Progenitor cell of endocrine pancreas (in vitro differentiated cells): Measurements from ENCODE around the gene HACD2. TPM values are rescaled to one million over a fixed set of nuclear protein-coding genes. Genes with fewer than 3 reads are reported as not detected.

Source experiments
- DNase-seq: peaks from one replicate; pipeline ENCODE4 v3.0.0; 2021; ENCODE audit warnings: low spot score; ENCODE audit not compliant: unreplicated experiment
- H3K27ac Mint-ChIP-seq: 2 replicates; pipeline ENCODE4 v1.8.0; 2021; ENCODE audit warnings: mild to moderate bottlenecking, moderate library complexity, mixed read lengths
- H3K27me3 Mint-ChIP-seq: 2 replicates; pipeline ENCODE4 v1.8.0; 2021; ENCODE audit warnings: mixed read lengths
- H3K36me3 Mint-ChIP-seq: 2 replicates; pipeline ENCODE4 v1.8.0; 2022; ENCODE audit warnings: mixed read lengths; ENCODE audit not compliant: insufficient read depth
- H3K4me1 Mint-ChIP-seq: 2 replicates; pipeline ENCODE4 v1.8.0; 2021; ENCODE audit warnings: low read depth, mixed read lengths
- H3K4me3 Mint-ChIP-seq: 2 replicates; pipeline ENCODE4 v1.8.0; 2021; ENCODE audit warnings: low read depth, mild to moderate bottlenecking, moderate library complexity, mixed read lengths
- H3K9me3 Mint-ChIP-seq: 2 replicates; pipeline ENCODE4 v1.8.0; 2021; ENCODE audit warnings: low read depth, mixed read lengths
- total RNA-seq: library from RNA; stranded (reverse); gene quantifications from 2 replicates; pipeline ENCODE4 v1.2.1, GENCODE V29; 2021
- TF ChIP-seq, protein P1 (sequence below): fragments of 200-600 bp; sonication (generic); IDR thresholded peaks from one replicate; pipeline ENCODE4 v1.5.0; 2021; ENCODE audit warnings: antibody characterized with exemption, mild to moderate bottlenecking; ENCODE audit not compliant: unreplicated experiment

HACD2 gene
- total RNA-seq, 1 donor from 2014 or later, result 57.6 TPM

DNA sequence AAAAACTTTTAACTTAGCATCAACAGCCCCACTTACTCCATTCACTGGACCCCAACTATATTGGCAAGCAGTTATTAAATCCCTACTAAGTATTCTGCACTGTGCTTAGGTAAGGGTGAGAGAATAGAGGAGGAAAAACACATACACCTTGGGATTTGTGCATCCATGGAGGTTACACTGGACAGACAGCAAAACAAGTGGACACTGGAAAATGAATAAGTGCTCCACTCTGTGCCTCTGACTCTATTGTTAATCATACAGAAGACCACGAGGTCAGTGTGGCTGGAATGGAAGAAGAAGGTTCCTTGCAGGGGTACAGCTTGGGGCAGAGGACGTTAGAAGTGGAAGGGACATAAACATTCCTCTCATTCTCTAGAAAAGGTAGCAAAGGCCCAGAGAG, 139.2 kb downstream of the HACD2 start:
- Mint-ChIP-seq H3K27ac (no peak overlapping the region), H3K4me3 (peak overlapping the region; percentile 73), H3K4me1 (peaks cover 38% of the 10 kb centered on the region), H3K36me3 (peaks cover 1% of the 10 kb centered on the region), H3K27me3 (peaks cover 15% of the 10 kb centered on the region), H3K9me3 (no peaks in the 10 kb centered on the region)
- TF ChIP-seq, protein P1, sequence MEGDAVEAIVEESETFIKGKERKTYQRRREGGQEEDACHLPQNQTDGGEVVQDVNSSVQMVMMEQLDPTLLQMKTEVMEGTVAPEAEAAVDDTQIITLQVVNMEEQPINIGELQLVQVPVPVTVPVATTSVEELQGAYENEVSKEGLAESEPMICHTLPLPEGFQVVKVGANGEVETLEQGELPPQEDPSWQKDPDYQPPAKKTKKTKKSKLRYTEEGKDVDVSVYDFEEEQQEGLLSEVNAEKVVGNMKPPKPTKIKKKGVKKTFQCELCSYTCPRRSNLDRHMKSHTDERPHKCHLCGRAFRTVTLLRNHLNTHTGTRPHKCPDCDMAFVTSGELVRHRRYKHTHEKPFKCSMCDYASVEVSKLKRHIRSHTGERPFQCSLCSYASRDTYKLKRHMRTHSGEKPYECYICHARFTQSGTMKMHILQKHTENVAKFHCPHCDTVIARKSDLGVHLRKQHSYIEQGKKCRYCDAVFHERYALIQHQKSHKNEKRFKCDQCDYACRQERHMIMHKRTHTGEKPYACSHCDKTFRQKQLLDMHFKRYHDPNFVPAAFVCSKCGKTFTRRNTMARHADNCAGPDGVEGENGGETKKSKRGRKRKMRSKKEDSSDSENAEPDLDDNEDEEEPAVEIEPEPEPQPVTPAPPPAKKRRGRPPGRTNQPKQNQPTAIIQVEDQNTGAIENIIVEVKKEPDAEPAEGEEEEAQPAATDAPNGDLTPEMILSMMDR, result no peak
- no peak for DNase-seq

DNA sequence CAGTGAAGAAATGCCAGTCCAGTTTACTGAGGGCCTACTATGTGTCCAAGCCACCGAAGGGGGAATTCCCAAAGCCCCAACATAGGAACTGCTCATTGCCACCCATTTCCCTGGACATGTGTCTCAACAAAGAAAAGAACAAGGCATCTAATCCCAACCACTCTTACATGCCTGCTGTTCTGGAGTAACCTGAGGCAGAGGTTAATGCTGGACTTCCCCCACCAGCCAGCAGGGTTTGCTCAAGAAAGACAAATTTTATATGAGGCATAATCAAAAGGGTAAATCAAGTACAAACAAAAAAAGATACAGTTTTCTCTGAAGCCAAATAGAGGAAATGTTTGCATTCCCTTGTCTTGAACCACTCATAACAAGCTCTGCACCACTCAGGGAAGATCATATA, 140.1 kb downstream of the HACD2 start:
- Mint-ChIP-seq H3K27me3 (peaks cover 12% of the 10 kb centered on the region), H3K27ac (no peak overlapping the region), H3K4me1 (peaks cover 41% of the 10 kb centered on the region), H3K4me3 (peak overlapping the region; percentile 73), H3K9me3 (no peaks in the 10 kb centered on the region), H3K36me3 (peaks cover 1% of the 10 kb centered on the region)
- TF ChIP-seq, protein P1, result peak; percentile 34
- no peak for DNase-seq

DNA sequence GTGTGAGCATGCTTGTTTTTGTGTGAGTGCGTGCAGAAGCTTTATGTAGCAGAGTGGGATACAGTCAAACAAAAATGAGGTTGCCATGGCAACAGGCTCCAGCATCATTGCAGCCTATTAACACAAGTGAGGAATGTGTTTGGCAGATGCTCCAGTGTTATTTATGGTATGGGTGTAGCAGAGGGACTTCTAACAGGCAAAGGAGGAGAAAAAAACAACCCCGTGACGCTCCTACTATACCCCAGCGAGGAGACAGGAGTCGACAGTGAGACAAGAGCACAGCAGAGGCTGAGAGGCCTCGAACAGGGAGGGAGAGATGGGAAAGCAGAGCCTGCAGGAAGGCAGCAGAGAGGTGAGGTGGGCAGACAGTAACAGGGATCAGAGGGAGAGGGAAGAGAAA, 140.8 kb downstream of the HACD2 start:
- peaks cover 1% of the 10 kb centered on the region for H3K36me3 Mint-ChIP-seq
- H3K4me3 Mint-ChIP-seq, result no peak overlapping the region
- H3K4me1 Mint-ChIP-seq, result peaks cover 44% of the 10 kb centered on the region
- no peak for DNase-seq
- TF ChIP-seq, protein P1, result no peak
- H3K27ac Mint-ChIP-seq, result no peak overlapping the region
- H3K27me3 Mint-ChIP-seq, result peaks cover 12% of the 10 kb centered on the region
- H3K9me3 Mint-ChIP-seq, result no peaks in the 10 kb centered on the region

DNA sequence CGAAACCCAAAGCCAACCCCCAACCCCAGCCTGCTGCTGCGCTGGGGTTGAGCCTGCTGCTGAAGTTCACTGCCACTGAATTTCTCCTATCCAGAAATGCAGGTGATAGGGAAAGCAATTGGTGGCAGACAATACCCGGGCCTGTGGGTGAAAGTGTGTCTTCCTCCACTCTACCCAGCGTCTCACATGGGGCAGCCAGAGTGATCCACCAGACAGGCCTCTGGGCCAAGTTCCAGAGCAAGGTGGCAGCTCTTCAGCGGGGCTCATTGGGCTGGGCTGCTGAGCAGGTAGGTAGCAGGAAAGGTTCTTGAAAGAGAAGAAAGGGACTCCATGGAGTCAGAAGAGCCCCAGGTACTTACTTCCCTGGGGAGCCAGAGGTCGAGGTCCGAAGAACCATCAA, 141.9 kb downstream of the HACD2 start:
- TF ChIP-seq, protein P1, result no peak
- H3K27me3 Mint-ChIP-seq, result peaks cover 12% of the 10 kb centered on the region
- peaks cover 47% of the 10 kb centered on the region for H3K4me1 Mint-ChIP-seq

DNA sequence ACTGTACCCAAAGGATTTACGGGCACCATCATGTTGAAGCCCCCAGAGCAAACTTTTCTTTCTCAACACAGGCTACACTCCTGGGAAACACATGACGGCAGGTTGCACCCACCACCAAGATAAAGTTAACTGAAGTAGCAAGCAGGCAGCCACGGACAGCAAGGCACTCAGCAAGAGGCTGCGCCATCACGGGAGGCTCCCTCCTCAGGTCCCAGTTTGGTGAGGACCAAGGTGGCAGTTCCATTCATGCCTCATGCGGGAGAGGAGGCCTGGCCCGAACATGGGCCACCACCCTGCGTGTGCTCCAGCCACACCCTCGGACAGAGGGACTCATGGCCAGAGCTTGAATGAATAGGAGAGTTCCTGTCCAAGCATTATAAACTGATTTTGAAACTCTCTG, 142.7 kb downstream of the HACD2 start:
- Mint-ChIP-seq H3K4me3 (no peak overlapping the region), H3K9me3 (no peaks in the 10 kb centered on the region), H3K27me3 (peaks cover 12% of the 10 kb centered on the region), H3K27ac (no peak overlapping the region), H3K36me3 (peaks cover 3% of the 10 kb centered on the region), H3K4me1 (peaks cover 47% of the 10 kb centered on the region)
- TF ChIP-seq, protein P1, result no peak
- DNase-seq, result no peak

More for the DNA sequence above, 141.9 kb downstream of the HACD2 start:
- DNase-seq, result no peak
- H3K36me3 Mint-ChIP-seq, result peaks cover 1% of the 10 kb centered on the region
- H3K4me3 Mint-ChIP-seq, result no peak overlapping the region
- H3K27ac Mint-ChIP-seq, result no peak overlapping the region
- no peaks in the 10 kb centered on the region for H3K9me3 Mint-ChIP-seq

Other genes with a start within 250 kb of the HACD2 start
- gene ADCY5, start 136.0 kb downstream of the HACD2 start, total RNA-seq, result 33.8 and 35.9 TPM in 2 replicates